Activated CD4-positive, alpha-beta T cell treated with anti-CD3 and anti-CD28 coated beads, Interleukin-10, Interleukin-2, amounts not matched to agents 100 ng/mL and 50 ng/mL, durations not matched to agents 16 hours and 8 hours (primary cell): Measurements from ENCODE around the gene MIA.
"Not testable (repeated sequence)": the region's sequence is repeated elsewhere in the genome, so short reads cannot be mapped to it uniquely, and the experiment has no call there.

Experiments
- DNase-seq: peaks from one replicate; pipeline ENCODE4 v3.0.0-alpha.2; 2020

MIA gene

GRCh38 chr19:40781140-40781539 lies 5.8 kb downstream of the MIA start:
- DNase-seq: no peak

DNA sequence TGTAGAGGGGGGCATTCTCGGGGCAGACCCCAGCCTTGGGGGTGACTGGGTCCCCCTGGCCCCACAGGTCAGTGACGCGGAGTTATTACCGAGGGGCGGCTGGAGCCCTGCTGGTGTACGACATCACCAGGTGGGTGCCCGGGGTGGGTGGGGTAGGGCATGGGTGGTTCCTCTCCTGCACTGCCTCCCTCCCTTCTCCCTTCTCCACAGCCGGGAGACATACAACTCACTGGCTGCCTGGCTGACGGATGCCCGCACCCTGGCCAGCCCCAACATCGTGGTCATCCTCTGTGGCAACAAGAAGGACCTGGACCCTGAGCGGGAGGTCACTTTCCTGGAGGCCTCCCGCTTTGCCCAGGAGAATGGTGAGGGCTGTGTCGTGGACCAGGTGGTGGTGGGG lies 8.4 kb downstream of the MIA start:
- no peak for DNase-seq

DNA sequence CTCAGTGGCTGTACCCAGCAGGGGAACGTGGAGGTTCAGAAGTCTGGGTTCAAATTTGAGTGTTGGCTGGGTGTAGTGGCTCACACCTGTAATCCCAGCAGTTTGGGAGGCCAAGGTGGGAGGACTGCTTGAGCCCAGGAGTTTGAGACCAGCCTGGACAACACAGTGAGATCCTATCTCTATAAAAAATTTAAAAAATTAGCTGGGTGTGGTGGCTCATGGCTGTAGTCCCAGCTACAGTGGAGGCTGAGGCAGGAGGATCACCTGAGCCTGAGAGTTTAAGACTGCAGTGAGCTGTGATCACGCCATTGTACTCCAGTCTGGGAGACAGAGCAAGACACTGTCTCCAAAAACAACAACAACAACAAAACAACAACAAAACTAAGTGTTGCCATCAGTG lies 8.8 kb downstream of the MIA start:
- DNase-seq: not testable (repeated sequence)

DNA sequence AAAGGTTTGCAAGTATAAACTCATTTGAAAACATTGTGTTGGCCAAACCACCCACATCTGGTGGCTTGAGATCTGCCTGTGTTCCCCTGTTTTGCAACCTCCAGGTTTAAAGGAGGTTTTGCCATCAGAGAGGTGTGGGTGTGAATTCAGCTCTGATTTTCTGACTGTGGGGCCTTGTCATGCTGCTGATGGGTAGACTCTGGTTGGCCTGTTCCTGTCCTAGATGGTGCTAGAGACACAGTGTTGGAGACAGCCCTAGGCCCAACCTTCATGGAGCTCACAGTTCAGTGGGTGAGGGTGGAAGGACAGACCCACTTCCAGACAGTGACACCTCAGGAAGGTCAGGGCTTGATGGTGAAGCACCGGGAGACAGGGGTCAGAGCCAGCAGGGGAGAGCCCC lies 10.2 kb downstream of the MIA start:
- DNase-seq: peak; percentile 27

DNA sequence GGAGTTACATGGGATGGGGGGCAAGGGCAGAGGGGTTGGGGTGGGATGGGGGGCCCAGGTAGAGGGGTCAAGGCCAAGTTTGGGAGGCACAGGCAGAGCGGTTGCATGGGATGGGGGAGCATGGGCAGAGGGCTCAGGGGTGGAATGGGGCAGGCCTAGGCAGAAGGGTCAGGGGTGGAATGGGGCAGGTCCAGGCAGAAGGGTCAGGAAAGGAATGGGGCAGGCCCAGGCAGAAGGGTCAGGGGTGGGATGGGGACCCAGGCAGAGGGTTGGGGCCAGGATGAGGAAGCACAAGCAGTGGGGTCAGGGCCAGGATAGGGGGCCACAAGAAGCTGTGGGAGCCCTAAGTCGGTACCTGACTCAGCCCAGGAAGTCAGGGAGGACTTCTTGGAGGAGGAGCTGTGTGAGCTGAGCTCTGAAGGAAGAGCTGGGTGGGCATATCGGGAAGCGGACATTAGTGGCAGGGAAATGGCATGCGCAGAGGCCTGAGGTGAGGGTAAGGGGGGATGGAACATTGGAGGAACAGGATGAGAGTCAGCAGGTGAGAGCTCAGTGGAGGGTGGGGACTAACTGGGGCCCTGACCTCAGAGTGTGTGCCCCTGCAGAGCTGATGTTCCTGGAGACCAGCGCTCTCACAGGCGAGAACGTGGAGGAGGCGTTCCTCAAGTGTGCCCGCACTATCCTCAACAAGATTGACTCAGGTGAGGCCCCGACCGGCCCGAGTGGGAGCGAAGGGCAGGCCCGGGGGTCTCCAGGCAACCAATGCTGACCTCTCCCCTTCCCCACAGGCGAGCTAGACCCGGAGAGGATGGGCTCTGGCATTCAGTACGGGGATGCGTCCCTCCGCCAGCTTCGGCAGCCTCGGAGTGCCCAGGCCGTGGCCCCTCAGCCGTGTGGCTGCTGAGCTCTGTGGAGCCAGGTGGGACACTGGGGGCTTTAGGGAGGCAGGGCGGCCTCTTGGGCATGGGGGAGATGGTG lies 11.0 kb downstream of the MIA start:
- no peak for DNase-seq

GRCh38 chr19:40791349-40791748 lies 16.0 kb downstream of the MIA start:
- DNase-seq: no peak

- DNase-seq: no peak
Measured at GRCh38 chr19:40791996-40792395, 16.7 kb downstream of the MIA start.

DNA sequence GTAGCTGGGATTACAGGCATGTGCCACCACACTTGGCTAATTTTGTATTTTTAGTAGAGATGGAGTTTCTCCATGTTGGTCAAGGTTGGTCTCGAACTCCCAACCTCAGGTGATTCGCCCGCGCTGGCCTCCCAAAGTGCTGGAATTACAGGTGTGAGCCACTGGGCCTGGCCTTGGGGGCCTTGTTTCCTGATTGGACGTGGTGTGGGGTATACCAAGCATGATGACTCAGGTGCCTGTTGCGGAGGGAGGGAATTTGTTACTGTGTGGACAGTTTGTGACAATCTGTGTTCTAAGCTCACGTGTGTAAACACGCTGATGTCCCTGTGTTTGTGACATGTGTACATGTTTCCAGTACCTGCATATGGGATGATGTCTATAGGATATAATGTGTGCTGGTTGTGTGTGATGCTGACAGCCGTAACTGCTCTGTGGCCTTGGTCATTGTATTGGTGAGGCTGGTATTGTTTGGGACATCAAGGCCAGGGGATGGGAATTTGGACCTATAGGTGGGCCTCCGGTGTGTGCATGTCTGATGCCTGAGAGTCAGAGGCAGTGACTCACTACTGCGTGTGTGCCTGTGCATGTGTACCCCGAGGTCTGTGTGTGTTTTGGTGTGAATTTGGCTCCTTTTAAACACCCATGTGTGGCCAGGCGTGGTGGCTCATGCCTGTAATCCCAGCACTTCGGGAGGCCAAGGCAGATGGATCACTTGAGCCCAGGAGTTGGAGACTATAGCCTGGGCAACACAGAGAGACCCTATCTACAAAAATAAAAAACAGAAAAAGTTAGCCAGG lies 22.0 kb downstream of the MIA start:
- DNase-seq: no peak

DNA sequence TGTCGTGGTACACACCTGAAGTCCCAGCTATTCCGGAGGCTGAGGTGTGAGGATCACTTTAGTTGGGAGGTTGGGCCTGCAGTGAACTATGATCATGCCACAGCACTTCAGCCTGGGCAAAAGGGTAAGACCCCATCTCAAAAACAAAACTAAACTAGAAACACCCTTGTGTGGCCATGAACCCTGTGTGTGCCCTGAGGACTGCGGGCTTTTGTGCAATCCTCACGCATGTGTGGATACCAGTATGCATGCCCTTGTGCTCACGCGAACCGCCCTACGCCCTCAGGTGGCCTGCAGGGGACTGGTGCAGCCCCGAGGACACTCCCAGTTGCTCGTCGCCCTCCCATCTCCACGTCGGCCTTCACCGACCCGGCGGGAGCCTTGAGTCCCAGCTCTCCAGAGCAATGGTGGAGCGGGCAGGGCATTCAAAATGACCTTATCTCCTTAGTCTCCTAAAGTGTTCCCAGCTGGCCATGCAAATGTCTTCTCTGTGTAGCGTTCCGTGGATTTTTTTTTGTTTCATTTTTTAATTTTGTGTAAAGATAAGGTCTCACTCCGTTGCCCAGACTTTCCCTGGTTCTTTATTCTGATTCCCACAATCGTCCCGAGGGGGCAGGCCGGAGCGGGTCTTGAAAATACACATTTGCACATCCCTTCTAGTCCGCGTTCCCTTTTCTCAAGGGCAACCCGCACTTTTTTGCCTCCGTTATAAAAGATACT lies 22.8 kb downstream of the MIA start:
- peak; percentile 73 for DNase-seq

- DNase-seq: peak; percentile 100
Measured at GRCh38 chr19:40798683-40799557, 23.6 kb downstream of the MIA start, which contains the start of gene EGLN2. TSS of gene EGLN2 (plus strand) at chr19:40799191. CDS start at chr19:40800573, 1,382 bp downstream.

- DNase-seq: peak; percentile 40
Measured at GRCh38 chr19:40799558-40800338, 24.4 kb downstream of the MIA start.

DNA sequence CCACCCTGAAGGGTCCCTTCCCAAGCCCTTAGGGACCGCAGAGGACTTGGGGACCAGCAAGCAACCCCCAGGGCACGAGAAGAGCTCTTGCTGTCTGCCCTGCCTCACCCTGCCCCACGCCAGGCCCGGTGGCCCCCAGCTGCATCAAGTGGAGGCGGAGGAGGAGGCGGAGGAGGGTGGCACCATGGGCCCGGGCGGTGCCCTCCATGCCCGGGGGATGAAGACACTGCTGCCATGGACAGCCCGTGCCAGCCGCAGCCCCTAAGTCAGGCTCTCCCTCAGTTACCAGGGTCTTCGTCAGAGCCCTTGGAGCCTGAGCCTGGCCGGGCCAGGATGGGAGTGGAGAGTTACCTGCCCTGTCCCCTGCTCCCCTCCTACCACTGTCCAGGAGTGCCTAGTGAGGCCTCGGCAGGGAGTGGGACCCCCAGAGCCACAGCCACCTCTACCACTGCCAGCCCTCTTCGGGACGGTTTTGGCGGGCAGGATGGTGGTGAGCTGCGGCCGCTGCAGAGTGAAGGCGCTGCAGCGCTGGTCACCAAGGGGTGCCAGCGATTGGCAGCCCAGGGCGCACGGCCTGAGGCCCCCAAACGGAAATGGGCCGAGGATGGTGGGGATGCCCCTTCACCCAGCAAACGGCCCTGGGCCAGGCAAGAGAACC lies 25.1 kb downstream of the MIA start:
- DNase-seq: no peak

- no peak for DNase-seq
Measured at GRCh38 chr19:40800997-40801377, 25.7 kb downstream of the MIA start.

DNA sequence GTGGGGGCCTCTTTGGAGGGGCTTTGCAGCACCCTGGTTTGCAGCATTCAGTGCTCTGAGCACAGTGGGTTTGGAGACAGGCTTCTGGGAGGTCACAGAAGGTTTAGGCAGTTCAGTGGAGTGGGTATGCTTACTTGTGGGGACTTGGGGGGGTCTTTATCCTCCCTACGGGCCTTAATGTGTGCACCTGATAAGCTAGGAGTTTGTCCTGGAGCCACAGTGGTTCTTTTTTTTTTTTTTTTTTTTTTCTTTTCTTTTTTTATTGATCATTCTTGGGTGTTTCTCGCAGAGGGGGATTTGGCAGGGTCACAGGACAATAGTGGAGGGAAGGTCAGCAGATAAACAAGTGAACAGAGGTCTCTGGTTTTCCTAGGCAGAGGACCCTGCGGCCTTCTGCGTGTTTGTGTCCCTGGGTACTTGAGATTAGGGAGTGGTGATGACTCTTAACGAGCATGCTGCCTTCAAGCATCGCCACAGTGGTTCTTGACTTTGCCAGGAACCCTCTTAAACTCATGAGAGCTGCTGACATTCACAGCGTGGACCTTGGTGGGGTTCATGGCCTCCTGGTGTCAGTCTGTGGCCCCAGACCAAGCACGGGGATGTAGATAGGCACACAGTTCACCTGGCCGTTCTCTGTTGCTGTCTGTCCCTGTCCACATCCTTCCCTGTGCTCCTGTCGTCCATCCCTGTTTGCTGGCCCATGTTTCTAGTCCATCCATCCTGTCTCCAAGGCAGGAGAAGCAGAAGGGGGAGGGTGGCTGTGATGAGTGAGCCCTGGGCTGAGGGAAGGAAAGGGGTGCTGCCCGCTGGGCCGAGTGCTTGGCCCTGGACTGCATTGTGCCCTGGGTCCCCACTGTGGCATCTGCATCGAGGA lies 26.3 kb downstream of the MIA start:
- no peak for DNase-seq

- no peak for DNase-seq
Measured at GRCh38 chr19:40802300-40803169, 27.2 kb downstream of the MIA start.

- DNase-seq: no peak
Measured at GRCh38 chr19:40803170-40803856, 28.0 kb downstream of the MIA start.

DNA sequence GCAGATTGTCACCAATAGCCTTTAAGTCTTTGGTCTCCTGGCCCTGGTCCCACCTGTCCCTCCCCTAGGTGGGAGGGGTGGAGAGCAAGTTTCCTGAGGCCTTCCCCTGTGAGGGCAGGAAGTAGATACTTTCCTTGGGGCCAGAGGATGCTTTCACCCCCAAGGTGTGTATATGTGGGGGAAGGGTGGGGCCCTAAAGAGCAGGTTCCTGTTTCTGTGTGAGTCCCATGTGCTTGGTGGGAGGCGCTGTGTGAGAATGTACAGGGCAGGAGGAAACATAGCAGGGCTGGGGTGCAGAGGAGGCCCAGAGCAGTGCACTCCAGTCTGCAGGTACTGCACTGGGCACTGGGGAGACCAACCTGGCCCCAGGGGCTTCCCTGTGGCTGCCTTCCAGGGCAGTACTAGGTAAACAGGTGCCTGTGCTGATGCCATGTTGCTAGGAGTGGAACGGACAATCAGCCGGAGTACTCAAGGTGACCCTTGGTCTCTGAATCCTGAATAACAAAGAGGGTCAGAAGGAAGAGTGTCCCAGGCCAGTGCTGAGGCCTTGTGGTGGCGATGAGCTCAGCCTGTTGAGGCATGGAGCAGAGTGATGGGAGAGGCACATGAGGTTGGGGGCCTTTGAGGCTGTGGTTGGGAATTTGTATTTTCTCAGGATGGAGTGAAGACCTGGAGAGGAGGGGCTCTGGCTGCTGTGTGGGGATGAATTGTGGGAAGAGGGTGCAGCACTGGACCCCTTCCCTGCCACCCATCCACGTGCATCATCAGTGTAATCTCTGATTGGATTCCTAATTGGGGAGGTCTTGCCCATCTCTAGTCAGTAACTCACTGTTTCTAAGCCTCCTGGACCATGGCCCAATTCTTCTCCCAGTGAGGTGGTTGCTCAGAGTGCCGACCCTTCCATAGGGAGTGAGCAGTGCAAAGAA lies 28.8 kb downstream of the MIA start:
- peak; percentile 70 for DNase-seq
